B cell (primary cell): ENCODE data around the gene GIPR. TPM values are rescaled to one million over a fixed set of nuclear protein-coding genes. Genes with fewer than 3 reads are reported as not detected.

Source experiments
- ATAC-seq: fragments of 200-7000 bp; cut with Tn5 transposase; one replicate; pipeline ENCODE4 v1.10.0; 2021; ENCODE audit warnings: low read depth, mild to moderate bottlenecking, moderate number of reproducible peaks, moderate library complexity
- CTCF ChIA-PET: fragments of 350-600 bp; sonication (Branson Sonifier 250); formaldehyde crosslinking; loops from one replicate; lab custom pipeline; 2021; ENCODE audit warnings: antibody characterized with exemption, inconsistent platforms; lab: Charles Lee
- POLR2A ChIA-PET: fragments of 350-600 bp; sonication (Branson Sonifier 250); formaldehyde crosslinking; loops from one replicate; lab custom pipeline; 2021; ENCODE audit warnings: antibody characterized with exemption; lab: Charles Lee
- DNase-seq: peaks from one replicate; pipeline ENCODE4 v3.0.0; 2013
- H2AFZ ChIP-seq: 2 replicates; pipeline ENCODE4 v1.6.1; 2012; ENCODE audit warnings: mild to moderate bottlenecking, low read depth, low read length; ENCODE audit not compliant: insufficient read depth, poor library complexity, severe bottlenecking
- H3K27ac ChIP-seq, 2 donors: 1 replicate in 1 of 2; 2 replicates in 1 of 2; pipeline ENCODE4 v1.5.1; 2012 to 2013; ENCODE audit warnings: low read length in 2 of 2, mild to moderate bottlenecking in 2 of 2, moderate library complexity in 1 of 2
- H3K27me3 ChIP-seq, 4 experiments: fragments of 200-600 bp in 1 of 4; sonication (generic) in 1 of 4; replicated peaks in 1 of 4; 1 replicate in 2 of 4; 2 replicates in 2 of 4; pipeline versions ENCODE4 v1.6.1 to v1.7.0; 2013 to 2016; ENCODE audit warnings: low read length in 3 of 4, mild to moderate bottlenecking in 2 of 4, mixed read lengths in 1 of 4, moderate library complexity in 1 of 4; ENCODE audit not compliant: insufficient read depth in 4 of 4, control insufficient read depth in 3 of 4; ENCODE audit errors: control extremely low read depth in 1 of 4
- H3K36me3 ChIP-seq, 2 experiments: replicated peaks in 1 of 2; 1 replicate in 1 of 2; 2 replicates in 1 of 2; pipeline versions ENCODE4 v1.6.1 to v1.7.1; 2013; ENCODE audit warnings: low read length in 1 of 2; ENCODE audit not compliant: insufficient read depth in 2 of 2, control insufficient read depth in 1 of 2; ENCODE audit errors: control extremely low read depth in 1 of 2, extremely low read depth in 1 of 2
- H3K4me1 ChIP-seq, 2 donors: fragments of 200-600 bp in 1 of 2; sonication (generic) in 1 of 2; 1 replicate in 1 of 2; 2 replicates in 1 of 2; pipeline versions ENCODE4 v1.5.1 to v1.6.1; 2013 to 2017; ENCODE audit warnings: low read length in 2 of 2; ENCODE audit not compliant: control insufficient read depth in 2 of 2, insufficient read depth in 2 of 2
- H3K4me2 ChIP-seq: replicated peaks from 2 replicates; pipeline ENCODE3; 2012; ENCODE audit warnings: mild to moderate bottlenecking, low read depth, low read length; ENCODE audit not compliant: poor library complexity, severe bottlenecking
- H3K4me3 ChIP-seq, 5 experiments: fragments of 200-600 bp in 1 of 5; sonication (generic) in 1 of 5; 1 replicate in 3 of 5; 2 replicates in 2 of 5; pipeline versions ENCODE4 v1.5.1 to v1.7.0; 2011 to 2016; ENCODE audit warnings: low read length in 4 of 5, mild to moderate bottlenecking in 4 of 5, low read depth in 2 of 5, control low read depth in 1 of 5, moderate library complexity in 1 of 5; ENCODE audit not compliant: insufficient read depth in 1 of 5; ENCODE audit errors: control extremely low read depth in 1 of 5, extremely low read depth in 1 of 5
- H3K79me2 ChIP-seq: fragments of 200-600 bp; sonication (generic); one replicate; pipeline ENCODE4 v1.6.0; 2016; ENCODE audit warnings: low read length; ENCODE audit not compliant: control insufficient read depth, insufficient read depth
- H3K9ac ChIP-seq: fragments of 200-600 bp; sonication (generic); 2 replicates; pipeline ENCODE4 v1.6.1; 2017; ENCODE audit warnings: mild to moderate bottlenecking, low read length, moderate library complexity
- H3K9me3 ChIP-seq, 3 donors: one replicate each; pipeline versions ENCODE4 v1.6.1 to v1.7.1; 2013; ENCODE audit warnings: low read length in 2 of 3; ENCODE audit not compliant: control insufficient read depth in 2 of 3, insufficient read depth in 1 of 3; ENCODE audit errors: control extremely low read depth in 1 of 3
- H4K20me1 ChIP-seq: 2 replicates; pipeline ENCODE4 v1.6.0; 2012; ENCODE audit warnings: mild to moderate bottlenecking, low read length; ENCODE audit not compliant: insufficient read depth, control insufficient read depth, poor library complexity, severe bottlenecking
- H3K27ac Mint-ChIP-seq: one replicate; pipeline ENCODE4 v1.8.0; 2021; ENCODE audit warnings: mixed read lengths
- H3K27me3 Mint-ChIP-seq: one replicate; pipeline ENCODE4 v1.8.0; 2021; ENCODE audit warnings: mixed read lengths
- H3K4me1 Mint-ChIP-seq: one replicate; pipeline ENCODE4 v1.8.0; 2021; ENCODE audit warnings: mixed read lengths
- H3K4me3 Mint-ChIP-seq: one replicate; pipeline ENCODE4 v1.8.0; 2021; ENCODE audit warnings: mixed read lengths
- H3K9me3 Mint-ChIP-seq: one replicate; pipeline ENCODE4 v1.8.0; 2022; ENCODE audit warnings: mixed read lengths; ENCODE audit not compliant: insufficient read depth
- CTCF ChIP-seq: fragments of 200-600 bp; IDR thresholded peaks from one replicate; pipeline ENCODE4 v1.8.0; 2022; ENCODE audit warnings: antibody characterized with exemption, mild to moderate bottlenecking
- EZH2 ChIP-seq: IDR thresholded peaks from 2 replicates; pipeline ENCODE4 v1.6.1; 2012; ENCODE audit warnings: borderline replicate concordance, low read depth, mild to moderate bottlenecking, moderate library complexity, low read length; ENCODE audit not compliant: insufficient read depth, poor library complexity, severe bottlenecking
- WGBS: methylation state at CpG from one replicate; pipeline ENCODE4 v1.1.5; 2013; ENCODE audit warnings: missing lambda C conversion rate; ENCODE audit not compliant: insufficient coverage; 5-methylcytosine and 5-hydroxymethylcytosine counted together
- intact Hi-C: fragments of 100-400 bp; cut with micrococcal nuclease; formaldehyde crosslinking; loops from one replicate; pipeline ENCODE4 v1.10.0; 2022
- polyA plus RNA-seq: library from polyadenylated mRNA; depleted of rRNA; stranded (reverse); fragments of >200 nt; gene quantifications from 2 replicates; pipeline ENCODE4 v1.2.3, GENCODE V29; 2012
- total RNA-seq, 2 donors: library from RNA; stranded (reverse); fragments of 120-200 nt in 1 of 2; gene quantifications; 1 replicate in 1 of 2; 2 replicates in 1 of 2; pipeline versions ENCODE4 v1.2.3 to v1.2.4, GENCODE V29; 2013 to 2022

Gene GIPR
- total and polyA plus RNA-seq, 2 donors (not counting 1 experiment from before 2014, with no cell fraction given) = 0.43 to 2.3 TPM

GRCh38 chr19:45659096-45659729, 8.8 kb upstream of the GIPR start:
- H3K9ac ChIP-seq = no peak overlapping the region
- no peak overlapping the region for H3K4me3 Mint-ChIP-seq
- H3K9me3 ChIP-seq = peaks cover 0 to 3% (median 0%) of the 10 kb centered on the region in 3 donors
- no peak overlapping the region for H2AFZ ChIP-seq
- H3K4me2 ChIP-seq = no peak overlapping the region
- intact Hi-C loops = no loop called here
- no peak overlapping the region for H3K27ac Mint-ChIP-seq
- no peak for TF ChIP-seq EZH2
- H3K4me1 ChIP-seq = no peaks in the 10 kb centered on the region
- H3K4me3 ChIP-seq = no peak overlapping the region
- H3K9me3 Mint-ChIP-seq = no peaks in the 10 kb centered on the region
- peaks cover 0 to 12% (median 4%) of the 10 kb centered on the region in 4 experiments for H3K27me3 ChIP-seq
- CTCF ChIA-PET = interaction anchor here (1.6 kb wide), 1 partner anchor 17 kb away, joined by 5 read pairs; no protein-coding TSS in a partner anchor
- H3K36me3 ChIP-seq = no peaks in the 10 kb centered on the region
- no peaks in the 10 kb centered on the region for H3K4me1 Mint-ChIP-seq
- ATAC-seq (no peak), DNase-seq (no peak)
- H3K27me3 Mint-ChIP-seq = peaks cover 18% of the 10 kb centered on the region
- no peaks in the 10 kb centered on the region for H3K79me2 ChIP-seq
- POLR2A ChIA-PET = no interaction called here
- H4K20me1 ChIP-seq = no peaks in the 10 kb centered on the region
- 79% methylated on average over 6 of the region's 6 CpGs for WGBS
- H3K27ac ChIP-seq = no peak overlapping the region

GRCh38 chr19:45660636-45661035, 7.4 kb upstream of the GIPR start:
- H3K4me1 ChIP-seq = no peaks in the 10 kb centered on the region
- CTCF ChIA-PET = interaction anchor here (1.1 kb wide), 1 partner anchor 19 kb away, joined by 3 read pairs; no protein-coding TSS in a partner anchor
- Mint-ChIP-seq H3K4me3 (no peak overlapping the region), H3K27me3 (peaks cover 25% of the 10 kb centered on the region), H3K4me1 (no peaks in the 10 kb centered on the region), H3K27ac (no peak overlapping the region), H3K9me3 (no peaks in the 10 kb centered on the region)
- H3K36me3 ChIP-seq = no peaks in the 10 kb centered on the region
- H4K20me1 ChIP-seq = no peaks in the 10 kb centered on the region
- POLR2A ChIA-PET = no interaction called here
- intact Hi-C loops = no loop called here
- H3K27ac ChIP-seq = no peak overlapping the region
- WGBS = 66% methylated on average over 8 of the region's 8 CpGs
- H3K79me2 ChIP-seq = no peaks in the 10 kb centered on the region
- TF ChIP-seq CTCF (no peak), EZH2 (no peak)
- DNase-seq = no peak
- no peak overlapping the region for H3K4me3 ChIP-seq
- H2AFZ ChIP-seq = no peak overlapping the region
- no peak overlapping the region for H3K4me2 ChIP-seq
- no peak overlapping the region for H3K9ac ChIP-seq
- H3K9me3 ChIP-seq = peaks cover 0 to 5% (median 0%) of the 10 kb centered on the region in 3 donors
- peaks cover 0 to 19% (median 7%) of the 10 kb centered on the region in 4 experiments for H3K27me3 ChIP-seq
- no peak for ATAC-seq
